T-helper 22 cell (primary cell): ENCODE data around the gene PRRT2.

Source experiments
- DNase-seq: peaks from one replicate; pipeline ENCODE4 v3.0.0-alpha.2; 2020; ENCODE audit warnings: low read depth

The PRRT2 gene

GRCh38 chr16:29863669-29863984 lies 51.6 kb downstream of the PRRT2 start:
- no peak for DNase-seq

GRCh38 chr16:29864205-29864604 lies 52.2 kb downstream of the PRRT2 start:
- no peak for DNase-seq
